Brain microvascular endothelial cell (primary cell): Measurements from ENCODE around the gene AKAP13.

ENCODE experiments used
- DNase-seq: peaks from one replicate; pipeline ENCODE4 v3.0.0-alpha.2; 2020
- H3K27ac ChIP-seq: fragments of 250-450 bp; sonication (Bioruptor Pico); 2 replicates; pipeline ENCODE4 v1.5.1; 2020; ENCODE audit warnings: mild to moderate bottlenecking, moderate library complexity
- H3K27me3 ChIP-seq: fragments of 250-450 bp; sonication (Bioruptor Pico); replicated peaks from 2 replicates; pipeline ENCODE4 v1.5.1; 2020; ENCODE audit warnings: mild to moderate bottlenecking
- H3K36me3 ChIP-seq: fragments of 250-450 bp; sonication (Bioruptor Pico); replicated peaks from 2 replicates; pipeline ENCODE4 v1.5.1; 2020; ENCODE audit warnings: mild to moderate bottlenecking
- H3K4me3 ChIP-seq: 2 replicates; pipeline ENCODE4 v1.5.1; 2011; ENCODE audit warnings: low read depth, mild to moderate bottlenecking, control low read depth, low read length, moderate library complexity
- CTCF ChIP-seq: IDR thresholded peaks from 2 replicates; pipeline ENCODE4 v1.5.1; 2011; ENCODE audit warnings: low read depth, mild to moderate bottlenecking, moderate library complexity, low read length, control low read depth, inconsistent platforms; ENCODE audit errors: missing control alignments
- in situ Hi-C: cut with HindIII; loops from 2 replicates; pipeline ENCODE4 v1.10.0; 2017; ENCODE audit warnings: low sequenced_read_pairs, low pct_ligation_motif_present

The AKAP13 gene

GRCh38 chr15:85723960-85724945 is 343.9 kb downstream of the AKAP13 start:
- Histone ChIP-seq H3K4me3 (no peak overlapping the region), H3K27ac (no peak overlapping the region), H3K36me3 (peaks cover 61% of the 10 kb centered on the region), H3K27me3 (no peaks in the 10 kb centered on the region)
- in situ Hi-C loops: no loop called here
- TF ChIP-seq CTCF: no peak
- DNase-seq: no peak

DNA sequence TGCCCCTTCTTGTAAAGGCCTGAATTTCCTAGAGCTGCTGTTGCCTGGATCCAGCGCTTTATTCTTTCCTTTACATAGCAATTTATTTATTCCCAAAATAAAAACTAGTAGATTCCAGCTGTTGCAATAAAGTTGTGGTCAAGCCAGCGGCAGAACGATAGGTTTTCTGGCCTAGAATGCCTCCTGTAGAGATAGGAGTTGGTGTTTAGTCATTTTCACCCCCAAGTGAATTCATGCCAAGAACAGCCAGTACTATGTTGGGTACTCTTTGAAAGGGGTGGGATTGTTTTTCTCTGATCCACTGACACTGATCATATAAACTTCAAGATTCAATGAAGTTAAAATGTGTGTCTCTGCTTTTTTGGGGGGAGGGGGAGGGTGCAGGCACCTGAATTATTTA is 344.6 kb downstream of the AKAP13 start:
- no peak for TF ChIP-seq CTCF
- no peak overlapping the region for H3K27ac ChIP-seq
- no peaks in the 10 kb centered on the region for H3K27me3 ChIP-seq
- no peak overlapping the region for H3K4me3 ChIP-seq
- peak; percentile 55 for DNase-seq
- peaks cover 54% of the 10 kb centered on the region for H3K36me3 ChIP-seq
- in situ Hi-C loops: no loop called here

- in situ Hi-C loops: no loop called here
- Histone ChIP-seq H3K36me3 (peaks cover 52% of the 10 kb centered on the region), H3K27me3 (no peaks in the 10 kb centered on the region), H3K27ac (no peak overlapping the region), H3K4me3 (no peak overlapping the region)
- no peak for TF ChIP-seq CTCF
- no peak for DNase-seq
Observed at GRCh38 chr15:85725564-85725963, 345.2 kb downstream of the AKAP13 start.

GRCh38 chr15:85726454-85726853 is 346.1 kb downstream of the AKAP13 start:
- in situ Hi-C loops: no loop called here
- peak overlapping the region; percentile 24 for H3K27ac ChIP-seq
- peaks cover 52% of the 10 kb centered on the region for H3K36me3 ChIP-seq
- H3K27me3 ChIP-seq: no peaks in the 10 kb centered on the region
- no peak for TF ChIP-seq CTCF
- no peak for DNase-seq
- no peak overlapping the region for H3K4me3 ChIP-seq

DNA sequence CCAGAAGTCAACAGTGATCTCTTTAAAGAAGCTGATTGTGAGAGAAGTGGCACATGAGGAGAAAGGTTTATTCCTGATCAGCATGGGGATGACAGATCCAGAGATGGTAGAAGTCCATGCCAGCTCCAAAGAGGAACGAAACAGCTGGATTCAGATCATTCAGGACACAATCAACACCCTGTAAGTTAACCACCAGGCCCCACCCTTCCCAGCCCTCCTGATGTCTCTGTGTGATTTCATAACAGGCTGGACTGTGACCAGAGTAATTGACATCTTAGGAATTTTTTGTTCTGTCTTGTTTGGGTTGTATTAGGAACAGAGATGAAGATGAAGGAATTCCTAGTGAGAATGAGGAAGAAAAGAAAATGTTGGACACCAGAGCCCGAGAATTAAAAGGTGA is 346.7 kb downstream of the AKAP13 start:
- in situ Hi-C loops: no loop called here
- peak overlapping the region; percentile 24 for H3K27ac ChIP-seq
- H3K36me3 ChIP-seq: peaks cover 49% of the 10 kb centered on the region
- no peak for DNase-seq
- TF ChIP-seq CTCF: no peak
- no peaks in the 10 kb centered on the region for H3K27me3 ChIP-seq
- H3K4me3 ChIP-seq: no peak overlapping the region
